IMR-90 (cell line): ENCODE data around the gene RSPH3. TPM values are rescaled to one million over a fixed set of nuclear protein-coding genes. Genes with fewer than 3 reads are reported as not detected.

Experiments
- ATAC-seq: fragments of 200-7000 bp; cut with Tn5 transposase; 2 replicates; pipeline ENCODE4 v1.9.1; 2020; ENCODE audit warnings: low read depth, mild to moderate bottlenecking, moderate library complexity
- BruUV-seq: library from RNA; stranded (reverse); fragments of 400-500 nt; replicated peaks from 2 replicates; lab custom pipeline; 2021; lab: Mats Ljungman, UMichigan
- CTCF ChIA-PET: fragments of 300-600 bp; formaldehyde crosslinking; extraction: SDS; loops from one replicate; lab custom pipeline; 2021; ENCODE audit warnings: antibody characterized with exemption; lab: Yijun Ruan, JAX
- POLR2A ChIA-PET: fragments of 300-600 bp; sonication (Branson Sonifier 250); formaldehyde crosslinking; loops from one replicate; lab custom pipeline; 2022; ENCODE audit warnings: antibody characterized with exemption; ENCODE audit not compliant: unreplicated experiment; lab: Charles Lee
- DNase-seq: peaks from one replicate; pipeline ENCODE4 v3.0.0; 2013
- H2AFZ ChIP-seq: replicated peaks from 2 replicates; pipeline ENCODE3; 2013; ENCODE audit warnings: low read length, mild to moderate bottlenecking; ENCODE audit not compliant: poor library complexity
- H2AK5ac ChIP-seq: 2 replicates; pipeline ENCODE4 v1.6.1; 2013; ENCODE audit warnings: low read depth, low read length, inconsistent platforms
- H2AK9ac ChIP-seq: replicated peaks from 2 replicates; pipeline ENCODE3; 2013; ENCODE audit warnings: mild to moderate bottlenecking, low read depth, low read length, moderate library complexity; ENCODE audit not compliant: poor library complexity
- H2BK120ac ChIP-seq: 2 replicates; pipeline ENCODE4 v1.6.1; 2013; ENCODE audit warnings: low read depth, low read length, inconsistent platforms
- H2BK15ac ChIP-seq: 3 replicates; pipeline ENCODE4 v1.6.1; 2013; ENCODE audit warnings: low read depth, low read length, inconsistent platforms
- H2BK20ac ChIP-seq: 2 replicates; pipeline ENCODE4 v1.6.1; 2013; ENCODE audit warnings: low read depth, mild to moderate bottlenecking, inconsistent platforms, low read length, moderate library complexity
- H2BK5ac ChIP-seq: 2 replicates; pipeline ENCODE4 v1.6.1; 2013; ENCODE audit warnings: mild to moderate bottlenecking, low read depth, low read length, inconsistent platforms; ENCODE audit not compliant: poor library complexity, severe bottlenecking
- H3K14ac ChIP-seq: replicated peaks from 2 replicates; pipeline ENCODE4 v1.6.1; 2013; ENCODE audit warnings: low read depth, low read length, inconsistent platforms
- H3K18ac ChIP-seq: 2 replicates; pipeline ENCODE4 v1.6.1; 2013; ENCODE audit warnings: low read depth, low read length, control low read depth
- H3K23ac ChIP-seq: 2 replicates; pipeline ENCODE4 v1.6.1; 2013; ENCODE audit warnings: low read depth, low read length, inconsistent platforms
- H3K27ac ChIP-seq: 2 replicates; pipeline ENCODE4 v1.5.1; 2013; ENCODE audit warnings: mild to moderate bottlenecking, control low read depth, low read length; ENCODE audit not compliant: insufficient read depth
- H3K27me3 ChIP-seq: 2 replicates; pipeline ENCODE4 v1.6.1; 2013; ENCODE audit warnings: low read length; ENCODE audit not compliant: control insufficient read depth, insufficient read depth
- H3K36me3 ChIP-seq: 2 replicates; pipeline ENCODE4 v1.6.1; 2013; ENCODE audit warnings: low read length, mixed read lengths; ENCODE audit not compliant: control insufficient read depth, insufficient read depth
- H3K4ac ChIP-seq: 2 replicates; pipeline ENCODE4 v1.6.1; 2013; ENCODE audit warnings: low read depth, low read length, inconsistent platforms
- H3K4me1 ChIP-seq: 2 replicates; pipeline ENCODE4 v1.6.1; 2013; ENCODE audit warnings: low read length, mixed read lengths; ENCODE audit not compliant: control insufficient read depth, insufficient read depth
- H3K4me2 ChIP-seq: 2 replicates; pipeline ENCODE4 v1.6.1; 2013; ENCODE audit warnings: low read depth, mild to moderate bottlenecking, control low read depth, low read length, moderate library complexity
- H3K4me3 ChIP-seq: 2 replicates; pipeline ENCODE4 v1.5.1; 2013; ENCODE audit warnings: low read depth, mild to moderate bottlenecking, control low read depth, low read length, moderate library complexity; ENCODE audit not compliant: insufficient read depth
- H3K56ac ChIP-seq: 2 replicates; pipeline ENCODE4 v1.6.1; 2013; ENCODE audit warnings: low read length, inconsistent platforms; ENCODE audit not compliant: insufficient read depth; ENCODE audit errors: extremely low read depth
- H3K79me1 ChIP-seq, 2 experiments: 2 replicates each; pipeline ENCODE4 v1.6.1; 2013; ENCODE audit warnings: low read length in 2 of 2, inconsistent platforms in 1 of 2, low read depth in 1 of 2
- H3K9ac ChIP-seq: 2 replicates; pipeline ENCODE4 v1.6.1; 2013; ENCODE audit warnings: low read depth, low read length, control low read depth
- H3K9me1 ChIP-seq: 2 replicates; pipeline ENCODE4 v1.6.1; 2013; ENCODE audit warnings: low read length, inconsistent platforms; ENCODE audit not compliant: insufficient read depth
- H3K9me3 ChIP-seq: 2 replicates; pipeline ENCODE4 v1.6.1; 2013; ENCODE audit warnings: low read length; ENCODE audit not compliant: control insufficient read depth, insufficient read depth
- H4K20me1 ChIP-seq: 2 replicates; pipeline ENCODE4 v1.6.1; 2013; ENCODE audit warnings: low read length, inconsistent platforms; ENCODE audit not compliant: insufficient read depth
- H4K5ac ChIP-seq: 2 replicates; pipeline ENCODE4 v1.6.1; 2013; ENCODE audit warnings: mild to moderate bottlenecking, low read depth, low read length, control low read depth
- H4K8ac ChIP-seq, 2 experiments: 2 replicates each; pipeline ENCODE4 v1.6.1; 2013; ENCODE audit warnings: low read depth in 2 of 2, low read length in 2 of 2, control low read depth in 1 of 2, inconsistent platforms in 1 of 2
- H4K91ac ChIP-seq: 2 replicates; pipeline ENCODE4 v1.6.1; 2013; ENCODE audit warnings: low read depth, low read length, inconsistent platforms; ENCODE audit not compliant: insufficient read depth
- BHLHE40 ChIP-seq: fragments of 150-350 bp; IDR thresholded peaks from 2 replicates; pipeline ENCODE4 v1.6.1; 2016; ENCODE audit warnings: mild to moderate bottlenecking, low read depth, low read length
- CTCF ChIP-seq: conservative IDR thresholded peaks from 2 replicates; pipeline ENCODE4 v1.5.1; 2012; ENCODE audit warnings: mild to moderate bottlenecking, low read depth, low read length, improper control_type of control experiment
- FOS ChIP-seq: fragments of 150-350 bp; IDR thresholded peaks from 2 replicates; pipeline ENCODE4 v1.6.1; 2016; ENCODE audit warnings: low read depth, low read length
- MAFK ChIP-seq: IDR thresholded peaks from 2 replicates; pipeline ENCODE4 v1.6.1; 2012; ENCODE audit warnings: low read depth, low read length, improper control_type of control experiment
- MXI1 ChIP-seq: IDR thresholded peaks from 2 replicates; pipeline ENCODE4 v1.6.1; 2012; ENCODE audit warnings: low read depth, mild to moderate bottlenecking, low read length, moderate library complexity, borderline replicate concordance
- RAD21 ChIP-seq: IDR thresholded peaks from 2 replicates; pipeline ENCODE4 v1.6.1; 2012; ENCODE audit warnings: low read length, improper control_type of control experiment
- RCOR1 ChIP-seq: IDR thresholded peaks from 2 replicates; pipeline ENCODE4 v1.6.1; 2012; ENCODE audit warnings: mild to moderate bottlenecking, low read length, improper control_type of control experiment; ENCODE audit not compliant: insufficient replicate concordance
- SMC3 ChIP-seq: fragments of 150-350 bp; IDR thresholded peaks from 2 replicates; pipeline ENCODE4 v1.6.1; 2016; ENCODE audit warnings: low read depth, mild to moderate bottlenecking, antibody characterized with exemption, low read length, moderate library complexity
- WGBS, 2 experiments: methylation state at CpG; one replicate each; pipeline versions ENCODE4 v1.1.5 to v1.1.7; 2013; ENCODE audit warnings: missing lambda C conversion rate in 2 of 2; ENCODE audit not compliant: insufficient read length in 1 of 2; ENCODE audit errors: extremely low coverage in 2 of 2; 5-methylcytosine and 5-hydroxymethylcytosine counted together
- dilution Hi-C: fragments of 300-500 bp; cut with HindIII; formaldehyde crosslinking; loops from one replicate; pipeline ENCODE4 v1.14.3; 2018; ENCODE audit warnings: low sequenced_read_pairs; ENCODE audit not compliant: unreplicated experiment
- in situ Hi-C: fragments of 300-500 bp; cut with MboI; formaldehyde crosslinking; loops from 3 replicates; pipeline ENCODE4 v1.14.3; 2019; ENCODE audit warnings: low sequenced_read_pairs, inconsistent platforms, mixed read lengths
- intact Hi-C: fragments of 100-400 bp; cut with micrococcal nuclease; formaldehyde crosslinking; loops from 2 replicates; pipeline ENCODE4 v1.10.0; 2022
- polyA plus RNA-seq, 3 experiments: library from polyadenylated mRNA; depleted of rRNA; stranded (reverse); fragments of >200 nt; gene quantifications; 2 replicates each; pipeline ENCODE4 v1.2.3, GENCODE V29; 2012; ENCODE audit warnings: low replicate concordance in 1 of 3
- total RNA-seq: library from RNA; depleted of rRNA; stranded (reverse); fragments of >200 nt; gene quantifications from 2 replicates; pipeline ENCODE4 v1.2.3, GENCODE V29; 2012
- TF ChIP-seq, protein P1 (sequence below): fragments of 150-350 bp; IDR thresholded peaks from 2 replicates; pipeline ENCODE4 v1.6.1; 2016; ENCODE audit warnings: low read depth, mild to moderate bottlenecking, low read length, moderate library complexity, borderline replicate concordance

RSPH3 gene
- total and polyA plus RNA-seq, 2 of the 4 experiments (the other 2 are of a cell fraction), result 1.7 to 3.0 TPM

- no peak overlapping the region for H2BK15ac ChIP-seq
- H3K36me3 ChIP-seq, result no peaks in the 10 kb centered on the region
- no peak overlapping the region for H3K23ac ChIP-seq
- DNase-seq (peak; percentile 28), ATAC-seq (peak; percentile 44; the same call in 1 of the 2 replicates)
- no peak overlapping the region for H3K18ac ChIP-seq
- intact Hi-C loops, result loop anchor here (1.0 to 2.0 kb wide), 2 partner anchors 96 to 126 kb away; no protein-coding TSS in a partner anchor
- no peak overlapping the region for H4K91ac ChIP-seq
- no peaks in the 10 kb centered on the region for H3K9me3 ChIP-seq
- no peaks in the 10 kb centered on the region for H3K9me1 ChIP-seq
- no peak overlapping the region for H2AK9ac ChIP-seq
- TF ChIP-seq CTCF, result peak; percentile 42
- TF ChIP-seq, protein P1, sequence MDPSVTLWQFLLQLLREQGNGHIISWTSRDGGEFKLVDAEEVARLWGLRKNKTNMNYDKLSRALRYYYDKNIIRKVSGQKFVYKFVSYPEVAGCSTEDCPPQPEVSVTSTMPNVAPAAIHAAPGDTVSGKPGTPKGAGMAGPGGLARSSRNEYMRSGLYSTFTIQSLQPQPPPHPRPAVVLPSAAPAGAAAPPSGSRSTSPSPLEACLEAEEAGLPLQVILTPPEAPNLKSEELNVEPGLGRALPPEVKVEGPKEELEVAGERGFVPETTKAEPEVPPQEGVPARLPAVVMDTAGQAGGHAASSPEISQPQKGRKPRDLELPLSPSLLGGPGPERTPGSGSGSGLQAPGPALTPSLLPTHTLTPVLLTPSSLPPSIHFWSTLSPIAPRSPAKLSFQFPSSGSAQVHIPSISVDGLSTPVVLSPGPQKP, result no peak
- no peak for TF ChIP-seq RCOR1
- peak; percentile 45; the same call in 1 of the 2 replicates for TF ChIP-seq SMC3
- no peak for TF ChIP-seq MXI1
- no peak for TF ChIP-seq FOS
- no peak for TF ChIP-seq MAFK
- TF ChIP-seq RAD21, result peak; percentile 36
- TF ChIP-seq BHLHE40, result no peak
- no peak overlapping the region for H3K14ac ChIP-seq
- H3K27ac ChIP-seq, result no peak overlapping the region
- no peaks in the 10 kb centered on the region; the same call in 1 of the 2 replicates for H3K27me3 ChIP-seq
- H2AK5ac ChIP-seq, result no peak overlapping the region
- H3K56ac ChIP-seq, result no peak overlapping the region
- no peak overlapping the region for H2BK120ac ChIP-seq
- WGBS, 2 experiments, result no CpG with 5 or more reads among the region's 10 CpGs
- no peaks in the 10 kb centered on the region for H3K79me1 ChIP-seq
- H3K9ac ChIP-seq, result no peak overlapping the region
- no peak overlapping the region for H3K4ac ChIP-seq
- no peaks in the 10 kb centered on the region for H3K4me1 ChIP-seq
- H4K5ac ChIP-seq, result no peak overlapping the region
- H4K20me1 ChIP-seq, result no peaks in the 10 kb centered on the region
- BruUV-seq, result no TSS peak
- H3K4me3 ChIP-seq, result no peak overlapping the region
- dilution Hi-C loops, result no loop called here
- in situ Hi-C loops, result no loop called here
- POLR2A ChIA-PET, result no interaction called here
- H4K8ac ChIP-seq, result no peak overlapping the region
- no peak overlapping the region for H2BK20ac ChIP-seq
- no peak overlapping the region for H2BK5ac ChIP-seq
- no peak overlapping the region for H2AFZ ChIP-seq
- CTCF ChIA-PET, result interaction anchor here (0.6 to 1.7 kb wide), 5 partner anchors 9 to 126 kb away, joined by 3 to 6 read pairs (median 4); partner anchors contain the start of gene RSPH3
- H3K4me2 ChIP-seq, result no peak overlapping the region
Observed at GRCh38 chr6:159008656-159009288, 8.8 kb upstream of the RSPH3 start.
